ENCODE measurements around the gene ABCB11.

DNA sequence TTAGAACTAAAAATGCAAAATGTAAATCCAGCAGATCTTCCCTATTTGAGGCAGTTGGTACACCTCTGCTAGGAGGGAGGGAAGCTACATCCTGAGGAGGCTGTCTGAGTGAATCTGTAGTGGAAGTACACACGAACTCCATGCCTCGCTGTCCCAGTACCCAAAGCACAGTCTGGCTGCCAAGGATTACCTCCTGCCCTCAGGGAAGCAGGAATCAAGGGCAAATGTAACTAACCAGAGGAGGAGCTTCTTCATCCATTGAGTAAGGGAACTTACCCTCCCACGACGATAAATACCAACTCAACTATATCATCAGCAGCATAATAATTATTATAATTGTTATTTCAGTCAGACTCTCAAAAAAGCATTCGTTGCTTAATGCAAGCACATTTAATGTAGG, 40.3 kb upstream of the ABCB11 start:
- TF ChIP-seq POLR2A (IDR thresholded peaks at IDR 0.05): no peak
- TF ChIP-seq, protein P1, sequence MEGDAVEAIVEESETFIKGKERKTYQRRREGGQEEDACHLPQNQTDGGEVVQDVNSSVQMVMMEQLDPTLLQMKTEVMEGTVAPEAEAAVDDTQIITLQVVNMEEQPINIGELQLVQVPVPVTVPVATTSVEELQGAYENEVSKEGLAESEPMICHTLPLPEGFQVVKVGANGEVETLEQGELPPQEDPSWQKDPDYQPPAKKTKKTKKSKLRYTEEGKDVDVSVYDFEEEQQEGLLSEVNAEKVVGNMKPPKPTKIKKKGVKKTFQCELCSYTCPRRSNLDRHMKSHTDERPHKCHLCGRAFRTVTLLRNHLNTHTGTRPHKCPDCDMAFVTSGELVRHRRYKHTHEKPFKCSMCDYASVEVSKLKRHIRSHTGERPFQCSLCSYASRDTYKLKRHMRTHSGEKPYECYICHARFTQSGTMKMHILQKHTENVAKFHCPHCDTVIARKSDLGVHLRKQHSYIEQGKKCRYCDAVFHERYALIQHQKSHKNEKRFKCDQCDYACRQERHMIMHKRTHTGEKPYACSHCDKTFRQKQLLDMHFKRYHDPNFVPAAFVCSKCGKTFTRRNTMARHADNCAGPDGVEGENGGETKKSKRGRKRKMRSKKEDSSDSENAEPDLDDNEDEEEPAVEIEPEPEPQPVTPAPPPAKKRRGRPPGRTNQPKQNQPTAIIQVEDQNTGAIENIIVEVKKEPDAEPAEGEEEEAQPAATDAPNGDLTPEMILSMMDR (IDR thresholded peaks at IDR 0.05): no peak

All from thyroid gland (tissue), 4 donors.